ENCODE results near the gene PEX12.
A peak's percentile ranks its signal among the peaks of the same experiment; 100 is the strongest.
"Not testable (repeated sequence)": the region's sequence is repeated elsewhere in the genome, so short reads cannot be mapped to it uniquely, and the experiment has no call there.

The PEX12 gene

GRCh38 chr17:35534576-35535093 is 43.7 kb downstream of the PEX12 start:
- DNase-seq = no peak

GRCh38 chr17:35531160-35531559 is 47.2 kb downstream of the PEX12 start:
- peak; percentile 51 for DNase-seq

GRCh38 chr17:35529866-35530265 is 48.5 kb downstream of the PEX12 start:
- no peak for DNase-seq

- not testable (repeated sequence) for DNase-seq
Measured at GRCh38 chr17:35529326-35529725, 49.0 kb downstream of the PEX12 start.
